HepG2 (cell line): Measurements from ENCODE around the gene CBX5. TPM values are rescaled to one million over a fixed set of nuclear protein-coding genes. Genes with fewer than 3 reads are reported as not detected.
A peak's percentile ranks its signal among the peaks of the same experiment; 100 is the strongest.

Experiments
- ATAC-seq: fragments of 200-7000 bp; cut with Tn5 transposase; 3 replicates; pipeline ENCODE4 v1.9.1; 2020; ENCODE audit warnings: mild to moderate bottlenecking, moderate library complexity
- BruUV-seq: library from RNA; stranded (reverse); fragments of 400-500 nt; replicated peaks from 2 replicates; lab custom pipeline; 2021; lab: Mats Ljungman, UMichigan
- CTCF ChIA-PET: fragments of 300-600 bp; formaldehyde crosslinking; extraction: SDS; loops from one replicate; lab custom pipeline; 2021; ENCODE audit warnings: low total read pairs, inconsistent platforms, low intra/inter-chr PET ratio; lab: Yijun Ruan, JAX
- POLR2A ChIA-PET: fragments of 350-600 bp; sonication (Branson Sonifier 250); formaldehyde crosslinking; loops from one replicate; lab custom pipeline; 2020; ENCODE audit warnings: antibody characterized with exemption, inconsistent platforms; lab: Yijun Ruan, JAX
- DNase-seq: peaks from one replicate; pipeline ENCODE4 v3.0.0-alpha.2; 2015; ENCODE audit warnings: low spot score
- FAIRE-seq: peaks from 3 replicates; lab custom pipeline; 2011; peaks lifted over from hg19 to GRCh38; lab: Jason Lieb, UNC
- H2AFZ ChIP-seq: one replicate; pipeline ENCODE4 v1.6.1; 2011; ENCODE audit warnings: low read length, inconsistent platforms
- H3K27ac ChIP-seq: fragments of 300-600 bp; 3 replicates; pipeline ENCODE4 v1.8.0; 2011; ENCODE audit warnings: mixed run types, mild to moderate bottlenecking, mixed read lengths, low read length, inconsistent platforms; ENCODE audit not compliant: insufficient read depth; ENCODE audit errors: extremely low read length
- H3K27me3 ChIP-seq, 2 experiments: fragments of 200-600 bp in 1 of 2; 2 replicates in 1 of 2; 3 replicates in 1 of 2; pipeline versions ENCODE4 v1.6.0 to v1.8.0; 2011; ENCODE audit warnings: low read length in 2 of 2, mild to moderate bottlenecking in 2 of 2, moderate library complexity in 2 of 2, inconsistent platforms in 1 of 2; ENCODE audit not compliant: insufficient read depth in 2 of 2, control insufficient read depth in 1 of 2
- H3K36me3 ChIP-seq, 2 experiments: fragments of 200-600 bp in 1 of 2; replicated peaks in 1 of 2; 2 replicates in 1 of 2; 3 replicates in 1 of 2; pipeline versions ENCODE4 v1.5.1 to v1.8.0; 2011; ENCODE audit warnings: low read length in 2 of 2, inconsistent platforms in 1 of 2; ENCODE audit not compliant: insufficient read depth in 2 of 2, control insufficient read depth in 1 of 2
- H3K4me1 ChIP-seq: 2 replicates; pipeline ENCODE4 v1.5.1; 2012; ENCODE audit warnings: low read length, inconsistent platforms; ENCODE audit not compliant: insufficient read depth
- H3K4me2 ChIP-seq: 2 replicates; pipeline ENCODE4 v1.6.0; 2011; ENCODE audit warnings: low read depth, low read length, inconsistent platforms
- H3K4me3 ChIP-seq, 3 experiments: fragments of 200-600 bp in 1 of 3; sonication (generic), shearing (Covaris generic) in 1 of 3; replicated peaks in 1 of 3; 2 replicates each; pipeline ENCODE4 v1.5.1; 2011 to 2016; ENCODE audit warnings: low read length in 3 of 3, inconsistent platforms in 2 of 3, low read depth in 2 of 3, mild to moderate bottlenecking in 2 of 3, control low read depth in 1 of 3, mixed read lengths in 1 of 3; ENCODE audit not compliant: insufficient read depth in 1 of 3
- H3K79me2 ChIP-seq: one replicate; pipeline ENCODE4 v1.6.1; 2011; ENCODE audit warnings: low read length, inconsistent platforms; ENCODE audit not compliant: insufficient read depth
- H3K9ac ChIP-seq: 2 replicates; pipeline ENCODE4 v1.6.0; 2011; ENCODE audit warnings: mild to moderate bottlenecking, low read depth, low read length, inconsistent platforms; ENCODE audit not compliant: insufficient read depth
- H3K9me3 ChIP-seq: 2 replicates; pipeline ENCODE4 v1.5.1; 2012; ENCODE audit warnings: mild to moderate bottlenecking, low read length
- H4K20me1 ChIP-seq: 2 replicates; pipeline ENCODE4 v1.6.0; 2011; ENCODE audit warnings: inconsistent platforms, mild to moderate bottlenecking, low read length, moderate library complexity; ENCODE audit not compliant: insufficient read depth
- AGO2 ChIP-seq: fragments of 200-400 bp; formaldehyde crosslinking; optimal IDR thresholded peaks from 2 replicates; pipeline ENCODE3; 2017; ENCODE audit warnings: mild to moderate bottlenecking, low read depth, low read length, moderate library complexity
- ATM ChIP-seq: fragments of 450-650 bp; IDR thresholded peaks from 2 replicates; pipeline ENCODE4 v1.7.1; 2017; ENCODE audit warnings: mild to moderate bottlenecking, borderline replicate concordance
- CREBL2 ChIP-seq: sonication (generic); formaldehyde crosslinking; IDR thresholded peaks from 2 replicates; pipeline ENCODE4 v1.8.1; 2023; ENCODE audit warnings: missing genetic modification reagents, mild to moderate bottlenecking, borderline replicate concordance
- CSRNP2 ChIP-seq: sonication (generic); formaldehyde crosslinking; conservative IDR thresholded peaks from 2 replicates; pipeline ENCODE4 v1.8.0; 2022; ENCODE audit warnings: low read depth, missing genetic modification reagents
- GRHL1 ChIP-seq: sonication (generic); formaldehyde crosslinking; conservative IDR thresholded peaks from 2 replicates; pipeline ENCODE4 v1.8.0; 2022; ENCODE audit warnings: missing genetic modification reagents
- NCOA1 ChIP-seq: sonication (generic); formaldehyde crosslinking; IDR thresholded peaks from 2 replicates; pipeline ENCODE4 v1.9.0; 2021; ENCODE audit warnings: missing genetic modification reagents
- NCOR1 ChIP-seq: fragments of 200-600 bp; sonication (generic); IDR thresholded peaks from 2 replicates; pipeline ENCODE4 v1.7.0; 2017; ENCODE audit warnings: antibody characterized with exemption, low read length, borderline replicate concordance
- POLR2AphosphoS5 ChIP-seq: IDR thresholded peaks from 2 replicates; pipeline ENCODE4 v1.6.1; 2012; ENCODE audit warnings: low read depth, low read length
- POLR2G ChIP-seq: fragments of 200-400 bp; formaldehyde crosslinking; IDR thresholded peaks from 2 replicates; pipeline ENCODE4 v1.6.1; 2018; ENCODE audit warnings: mild to moderate bottlenecking, low read depth, low read length, moderate library complexity
- RAD51 ChIP-seq: fragments of 450-650 bp; IDR thresholded peaks from 2 replicates; pipeline ENCODE4 v1.6.1; 2016; ENCODE audit warnings: borderline replicate concordance
- SETDB1 ChIP-seq: sonication (generic); formaldehyde crosslinking; IDR thresholded peaks from 2 replicates; pipeline ENCODE4 v1.5.1; 2020; ENCODE audit warnings: missing genetic modification reagents, mild to moderate bottlenecking, borderline replicate concordance
- SPEN ChIP-seq: sonication (generic); formaldehyde crosslinking; IDR thresholded peaks from 2 replicates; pipeline ENCODE4 v1.5.1; 2020; ENCODE audit warnings: low read depth, mild to moderate bottlenecking, missing genetic modification reagents
- ZFP36 ChIP-seq: fragments of 150-350 bp; IDR thresholded peaks from 2 replicates; pipeline ENCODE4 v1.6.1; 2018; ENCODE audit warnings: borderline replicate concordance, low read length, low read depth; ENCODE audit not compliant: partially characterized antibody
- ZNF235 ChIP-seq: sonication (generic); formaldehyde crosslinking; IDR thresholded peaks from 2 replicates; pipeline ENCODE4 v1.8.1; 2023; ENCODE audit warnings: mild to moderate bottlenecking, missing genetic modification reagents, borderline replicate concordance
- ZNF296 ChIP-seq: sonication (generic); formaldehyde crosslinking; conservative IDR thresholded peaks from 2 replicates; pipeline ENCODE4 v1.5.0; 2020; ENCODE audit warnings: mild to moderate bottlenecking, missing genetic modification reagents
- ZNF382 ChIP-seq: sonication (generic); formaldehyde crosslinking; IDR thresholded peaks from 2 replicates; pipeline ENCODE4 v1.5.0; 2020; ENCODE audit warnings: missing genetic modification reagents, mild to moderate bottlenecking, borderline replicate concordance
- ZNF563 ChIP-seq: sonication (generic); formaldehyde crosslinking; IDR thresholded peaks from 2 replicates; pipeline ENCODE4 v1.8.0; 2022; ENCODE audit warnings: mild to moderate bottlenecking, moderate library complexity, missing genetic modification reagents
- ZNF564 ChIP-seq: sonication (generic); formaldehyde crosslinking; IDR thresholded peaks from 2 replicates; pipeline ENCODE4 v1.8.1; 2023; ENCODE audit warnings: mild to moderate bottlenecking, missing genetic modification reagents
- ZNF768 ChIP-seq: sonication (generic); formaldehyde crosslinking; IDR thresholded peaks from 2 replicates; pipeline ENCODE4 v1.4.0; 2020; ENCODE audit warnings: missing genetic modification reagents
- WGBS: methylation state at CpG from one replicate; pipeline ENCODE4 v1.1.6; 2017; ENCODE audit warnings: low lambda C conversion rate; 5-methylcytosine and 5-hydroxymethylcytosine counted together
- in situ Hi-C: cut with HindIII; loops from 2 replicates; pipeline ENCODE4 v1.10.0; 2017; ENCODE audit warnings: low pct_unique_long_range_greater_than_20kb; ENCODE audit not compliant: extremely low pct_ligation_motif_present
- intact Hi-C: fragments of 100-400 bp; cut with micrococcal nuclease; formaldehyde crosslinking; loops from one replicate; pipeline ENCODE4 v1.10.0; 2022; ENCODE audit not compliant: unreplicated experiment
- polyA plus RNA-seq, 8 experiments: library from polyadenylated mRNA; depleted of rRNA in 3 of 8; stranded (reverse) in 7 of 8; unstranded in 1 of 8; fragments of >200 nt; fragmentation: Illumina TruSeq in 4 of 8; extraction: Trizol in 4 of 8; gene quantifications; 2 replicates each; pipeline versions ENCODE4 v1.2.1 to v1.2.3, GENCODE V29; 2011 to 2016; ENCODE audit warnings: low read depth in 4 of 8, missing spikeins in 1 of 8, mixed read lengths in 1 of 8; ENCODE audit not compliant: insufficient read depth in 1 of 8
- total RNA-seq, 5 experiments: library from RNA; depleted of rRNA; stranded (reverse); fragments of >200 nt; fragmentation: Illumina TruSeq; extraction: Trizol; gene quantifications; 2 replicates each; pipeline ENCODE4 v1.2.3, GENCODE V29; 2016; ENCODE audit warnings: low read depth in 1 of 5
- TF ChIP-seq, protein P1 (sequence below): fragments of 450-650 bp; IDR thresholded peaks from 2 replicates; pipeline ENCODE4 v1.6.1; 2017

The CBX5 gene
- total and polyA plus RNA-seq, 2 of the 13 experiments (the other 11 are each of a cell fraction or from before 2014, with no cell fraction given), result 16.0 to 22.2 TPM

- intact Hi-C loops, result no loop called here
- WGBS, result 82% methylated on average over 4 of the region's 5 CpGs
- Histone ChIP-seq H3K9me3 (no peaks in the 10 kb centered on the region), H2AFZ (no peak overlapping the region), H3K27me3 (no peaks in the 10 kb centered on the region; a peak in 1 of 5 replicates), H4K20me1 (peaks cover 70% of the 10 kb centered on the region), H3K4me3 (no peak overlapping the region; a peak in 1 of 6 replicates), H3K36me3 (peaks cover 13 to 59% of the 10 kb centered on the region in 2 experiments), H3K79me2 (peaks cover 41% of the 10 kb centered on the region), H3K9ac (no peak overlapping the region), H3K4me1 (peaks cover 48% of the 10 kb centered on the region), H3K27ac (peak overlapping the region; percentile 16), H3K4me2 (peak overlapping the region; percentile 44)
- ChIA-PET POLR2A (interaction anchor here (1.9 to 5.2 kb wide), 6 partner anchors 9 to 74 kb away, joined by 8 to 65 read pairs (median 11); partner anchors contain the start of genes COPZ1 and NFE2), CTCF (no interaction called here)
- FAIRE-seq (no peak), DNase-seq (no peak), ATAC-seq (no peak)
- BruUV-seq, result no TSS peak
- in situ Hi-C loops, result no loop called here
- TF ChIP-seq ZNF563 (CRISPR knock-in tag), result no peak
- no peak for TF ChIP-seq SPEN (CRISPR knock-in tag)
- TF ChIP-seq, protein P1, sequence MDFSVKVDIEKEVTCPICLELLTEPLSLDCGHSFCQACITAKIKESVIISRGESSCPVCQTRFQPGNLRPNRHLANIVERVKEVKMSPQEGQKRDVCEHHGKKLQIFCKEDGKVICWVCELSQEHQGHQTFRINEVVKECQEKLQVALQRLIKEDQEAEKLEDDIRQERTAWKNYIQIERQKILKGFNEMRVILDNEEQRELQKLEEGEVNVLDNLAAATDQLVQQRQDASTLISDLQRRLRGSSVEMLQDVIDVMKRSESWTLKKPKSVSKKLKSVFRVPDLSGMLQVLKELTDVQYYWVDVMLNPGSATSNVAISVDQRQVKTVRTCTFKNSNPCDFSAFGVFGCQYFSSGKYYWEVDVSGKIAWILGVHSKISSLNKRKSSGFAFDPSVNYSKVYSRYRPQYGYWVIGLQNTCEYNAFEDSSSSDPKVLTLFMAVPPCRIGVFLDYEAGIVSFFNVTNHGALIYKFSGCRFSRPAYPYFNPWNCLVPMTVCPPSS, result no peak
- TF ChIP-seq CSRNP2, result no peak
- TF ChIP-seq NCOA1 (CRISPR knock-in tag), result no peak
- TF ChIP-seq ATM, result no peak
- no peak for TF ChIP-seq CREBL2 (CRISPR knock-in tag)
- TF ChIP-seq ZNF564 (CRISPR knock-in tag), result no peak
- TF ChIP-seq SETDB1 (CRISPR knock-in tag), result no peak
- no peak for TF ChIP-seq ZNF235 (CRISPR knock-in tag)
- TF ChIP-seq RAD51, result no peak
- TF ChIP-seq AGO2, result peak; percentile 4
- no peak for TF ChIP-seq ZNF768 (CRISPR knock-in tag)
- no peak for TF ChIP-seq ZFP36
- no peak for TF ChIP-seq GRHL1 (CRISPR knock-in tag)
- TF ChIP-seq NCOR1, result no peak
- no peak for TF ChIP-seq ZNF382 (CRISPR knock-in tag)
- peak; percentile 51; the same call in 1 of the 2 replicates for TF ChIP-seq POLR2G
- TF ChIP-seq POLR2AphosphoS5, result peak; percentile 49
- TF ChIP-seq ZNF296, result no peak
Observed at GRCh38 chr12:54285150-54286041, 5.5 kb upstream of the CBX5 start.
